ENCODE measurements around the gene PGLYRP2. TPM values are rescaled to one million over a fixed set of nuclear protein-coding genes. Genes with fewer than 3 reads are reported as not detected.

The PGLYRP2 gene
- total RNA-seq, 1 donor: not detected

DNA sequence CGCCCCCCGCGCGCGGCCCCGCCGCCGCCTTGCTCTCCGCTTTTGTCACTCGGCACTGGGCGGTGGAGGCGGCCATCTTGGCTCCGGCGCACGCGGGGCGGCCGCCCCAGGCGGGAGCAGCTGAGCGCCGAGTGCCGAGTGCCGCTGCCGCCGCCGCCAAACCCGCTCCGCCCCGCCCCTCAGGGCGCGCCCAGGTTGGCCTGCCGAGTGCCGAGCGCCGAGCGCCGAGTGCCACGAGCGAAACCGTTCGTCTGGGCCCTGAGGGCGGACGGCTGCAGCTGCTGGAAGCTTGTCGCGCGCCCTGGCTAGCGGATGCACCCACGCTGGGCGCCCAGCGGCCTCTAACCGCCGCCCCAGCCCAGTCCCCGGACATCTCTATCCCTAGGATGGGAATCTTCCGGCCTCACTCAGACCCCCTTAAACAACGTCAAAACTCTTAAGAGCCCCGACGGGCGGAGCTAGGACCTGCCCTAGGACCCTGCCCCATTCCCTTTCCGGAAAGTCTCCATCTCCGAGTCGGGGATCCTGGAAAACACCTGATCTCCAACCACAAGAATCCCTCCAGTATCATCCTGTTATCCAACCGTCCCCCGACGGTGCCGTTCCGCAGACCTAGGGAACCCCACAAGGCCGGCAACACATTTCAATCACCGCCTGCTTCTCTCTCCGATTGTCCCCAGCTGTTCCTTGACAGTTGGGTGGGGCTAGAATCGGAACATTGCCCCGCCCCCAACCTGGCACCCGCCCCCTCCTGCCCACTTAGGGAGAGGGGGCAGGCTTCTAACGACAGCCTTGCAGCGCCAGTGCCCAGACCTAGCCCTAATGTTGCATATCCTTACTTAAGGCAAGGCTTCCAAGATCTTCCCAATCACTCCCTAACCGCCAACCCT, 46.4 kb downstream of the PGLYRP2 start:
- Histone ChIP-seq H3K27ac (ENCODE audit: low read depth, low read length) (peak overlapping the region; percentile 71), H3K4me2 (ENCODE audit: insufficient read depth, low read length) (peak overlapping the region; percentile 92), H3K4me1 (ENCODE audit: insufficient read depth, low read length) (peaks cover 18% of the 10 kb centered on the region)

GRCh38 chr19:15432018-15432494, 47.2 kb downstream of the PGLYRP2 start:
- H3K9me3 ChIP-seq (ENCODE audit: low read depth, low read length): no peaks in the 10 kb centered on the region
- peak overlapping the region; percentile 97 for H3K4me2 ChIP-seq (ENCODE audit: insufficient read depth, low read length)
- H3K36me3 ChIP-seq (ENCODE audit: insufficient read depth, low read length): peaks cover 3% of the 10 kb centered on the region
- TF ChIP-seq CTCF (IDR thresholded peaks at IDR 0.05; ENCODE audit: extremely low read depth, low read depth, low read length): no peak
- peaks cover 18% of the 10 kb centered on the region for H3K4me1 ChIP-seq (ENCODE audit: insufficient read depth, low read length)
- peak overlapping the region; percentile 88 for H3K4me3 ChIP-seq (ENCODE audit: insufficient read depth, low read length)
- H2AFZ ChIP-seq (ENCODE audit: low read length): peak overlapping the region; percentile 77
- peak; percentile 96 for DNase-seq (ENCODE audit: insufficient read length, low spot score, missing footprints)
- peaks cover 52% of the 10 kb centered on the region for H3K79me2 ChIP-seq (ENCODE audit: insufficient read depth, low read length)
- no peaks in the 10 kb centered on the region for H3K27me3 ChIP-seq (ENCODE audit: insufficient read depth, low read length)
- peaks cover 19% of the 10 kb centered on the region for H4K20me1 ChIP-seq (ENCODE audit: insufficient read depth, low read length)
- peak overlapping the region; percentile 48 for H3K27ac ChIP-seq (ENCODE audit: low read depth, low read length)

More for the DNA sequence above, 46.4 kb downstream of the PGLYRP2 start:
- no peaks in the 10 kb centered on the region for H3K27me3 ChIP-seq (ENCODE audit: insufficient read depth, low read length)
- H2AFZ ChIP-seq (ENCODE audit: low read length): peak overlapping the region; percentile 94
- H3K36me3 ChIP-seq (ENCODE audit: insufficient read depth, low read length): no peaks in the 10 kb centered on the region
- H3K4me3 ChIP-seq (ENCODE audit: insufficient read depth, low read length): peak overlapping the region; percentile 76
- TF ChIP-seq CTCF (IDR thresholded peaks at IDR 0.05; ENCODE audit: extremely low read depth, low read depth, low read length): no peak
- H3K9me3 ChIP-seq (ENCODE audit: low read depth, low read length): no peaks in the 10 kb centered on the region
- H3K79me2 ChIP-seq (ENCODE audit: insufficient read depth, low read length): peaks cover 44% of the 10 kb centered on the region
- DNase-seq (ENCODE audit: insufficient read length, low spot score, missing footprints): peak; percentile 100
- H4K20me1 ChIP-seq (ENCODE audit: insufficient read depth, low read length): peaks cover 19% of the 10 kb centered on the region

DNA sequence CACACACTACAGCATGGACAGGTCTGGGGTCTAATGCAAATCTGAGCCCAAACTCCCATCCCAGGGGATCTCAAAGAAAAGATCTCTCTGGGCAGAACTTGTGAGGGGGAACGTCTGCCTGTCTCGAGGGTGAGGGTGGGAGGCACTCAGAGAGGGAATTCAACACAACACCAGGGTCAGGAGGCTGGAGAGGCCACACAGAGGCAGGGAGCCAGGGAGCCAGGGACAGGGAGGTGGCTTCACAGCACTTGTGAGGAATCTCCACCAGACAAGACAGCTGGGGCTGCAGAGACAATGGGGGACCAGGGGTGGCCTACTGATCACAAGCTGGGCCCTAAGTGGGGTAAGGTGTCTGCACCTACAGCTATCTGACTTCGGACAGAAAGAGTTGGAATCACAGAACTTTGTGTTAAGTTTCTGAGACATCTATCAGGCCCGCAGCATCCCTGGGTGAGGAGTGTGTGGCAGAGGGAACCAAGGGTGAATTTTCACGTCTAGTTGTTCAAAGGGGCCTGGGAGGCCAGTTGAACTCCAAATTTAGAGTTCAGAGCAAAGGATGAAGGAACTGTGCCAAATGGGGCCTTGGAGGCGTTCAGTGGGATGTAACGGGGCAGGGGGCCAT, 47.8 kb downstream of the PGLYRP2 start:
- H3K27ac ChIP-seq (ENCODE audit: low read depth, low read length): peak overlapping the region; percentile 48
- H3K79me2 ChIP-seq (ENCODE audit: insufficient read depth, low read length): peaks cover 54% of the 10 kb centered on the region
- peak overlapping the region; percentile 88 for H3K4me3 ChIP-seq (ENCODE audit: insufficient read depth, low read length)
- no peaks in the 10 kb centered on the region for H3K27me3 ChIP-seq (ENCODE audit: insufficient read depth, low read length)
- H3K9me3 ChIP-seq (ENCODE audit: low read depth, low read length): no peaks in the 10 kb centered on the region
- H3K4me2 ChIP-seq (ENCODE audit: insufficient read depth, low read length): peak overlapping the region; percentile 97
- peak overlapping the region; percentile 77 for H2AFZ ChIP-seq (ENCODE audit: low read length)
- H3K4me1 ChIP-seq (ENCODE audit: insufficient read depth, low read length): peaks cover 18% of the 10 kb centered on the region
- TF ChIP-seq CTCF (IDR thresholded peaks at IDR 0.05; ENCODE audit: extremely low read depth, low read depth, low read length): no peak
- DNase-seq (ENCODE audit: insufficient read length, low spot score, missing footprints): peak; percentile 83
- peaks cover 20% of the 10 kb centered on the region for H4K20me1 ChIP-seq (ENCODE audit: insufficient read depth, low read length)
- peaks cover 8% of the 10 kb centered on the region for H3K36me3 ChIP-seq (ENCODE audit: insufficient read depth, low read length)
